IPS-18c (cell line): ENCODE results near the gene ARHGAP45.
A peak's percentile ranks its signal among the peaks of the same experiment; 100 is the strongest.

Experiments used
- H3K4me3 ChIP-seq: 2 replicates; pipeline ENCODE4 v1.7.0; 2013; ENCODE audit warnings: low read depth, mild to moderate bottlenecking, low read length, moderate library complexity; ENCODE audit not compliant: insufficient read depth
- H3K9me3 ChIP-seq: one replicate; pipeline ENCODE4 v1.6.1; 2013; ENCODE audit warnings: mild to moderate bottlenecking, low read length, moderate library complexity; ENCODE audit not compliant: control insufficient read depth, insufficient read depth

Gene ARHGAP45

GRCh38 chr19:1076951-1077350 lies 10.0 kb downstream of the ARHGAP45 start:
- H3K9me3 ChIP-seq, result no peaks in the 10 kb centered on the region
- H3K4me3 ChIP-seq, result no peak overlapping the region

GRCh38 chr19:1079566-1080111 lies 12.7 kb downstream of the ARHGAP45 start:
- H3K4me3 ChIP-seq, result no peak overlapping the region
- H3K9me3 ChIP-seq, result no peaks in the 10 kb centered on the region

GRCh38 chr19:1080360-1081161 lies 13.6 kb downstream of the ARHGAP45 start:
- H3K4me3 ChIP-seq, result no peak overlapping the region
- H3K9me3 ChIP-seq, result no peaks in the 10 kb centered on the region

GRCh38 chr19:1081301-1082164 lies 14.6 kb downstream of the ARHGAP45 start:
- Histone ChIP-seq H3K4me3 (peak overlapping the region; percentile 24; the same call in 1 of the 2 replicates), H3K9me3 (no peaks in the 10 kb centered on the region)

GRCh38 chr19:1082165-1082927 lies 15.4 kb downstream of the ARHGAP45 start:
- Histone ChIP-seq H3K9me3 (no peaks in the 10 kb centered on the region), H3K4me3 (peak overlapping the region; percentile 58; the same call in 1 of the 2 replicates)

GRCh38 chr19:1082928-1083816 lies 16.2 kb downstream of the ARHGAP45 start:
- Histone ChIP-seq H3K9me3 (no peaks in the 10 kb centered on the region), H3K4me3 (peak overlapping the region; percentile 40; the same call in 1 of the 2 replicates)

GRCh38 chr19:1084024-1084868 lies 17.3 kb downstream of the ARHGAP45 start:
- Histone ChIP-seq H3K9me3 (no peaks in the 10 kb centered on the region), H3K4me3 (no peak overlapping the region)

- no peak overlapping the region for H3K4me3 ChIP-seq
- H3K9me3 ChIP-seq, result no peaks in the 10 kb centered on the region
These were observed 18.2 kb downstream of the ARHGAP45 start for GRCh38 chr19:1085053-1085658.

- no peaks in the 10 kb centered on the region for H3K9me3 ChIP-seq
- no peak overlapping the region for H3K4me3 ChIP-seq
These were observed 18.9 kb downstream of the ARHGAP45 start for GRCh38 chr19:1085676-1086442.

- no peaks in the 10 kb centered on the region for H3K9me3 ChIP-seq
- no peak overlapping the region for H3K4me3 ChIP-seq
These were observed 19.6 kb downstream of the ARHGAP45 start for GRCh38 chr19:1086613-1087012.

GRCh38 chr19:1087813-1088415 lies 20.9 kb downstream of the ARHGAP45 start:
- Histone ChIP-seq H3K4me3 (no peak overlapping the region), H3K9me3 (no peaks in the 10 kb centered on the region)

GRCh38 chr19:1088416-1089010 lies 21.5 kb downstream of the ARHGAP45 start:
- Histone ChIP-seq H3K9me3 (no peaks in the 10 kb centered on the region), H3K4me3 (no peak overlapping the region)

GRCh38 chr19:1089126-1089771 lies 22.3 kb downstream of the ARHGAP45 start:
- no peaks in the 10 kb centered on the region for H3K9me3 ChIP-seq
- H3K4me3 ChIP-seq, result no peak overlapping the region
